Neural progenitor cell (in vitro differentiated cells): ENCODE measurements around the gene CD44.

ENCODE experiments used
- CTCF ChIP-seq: fragments of 200-600 bp; sonication (generic); IDR thresholded peaks from 2 replicates; pipeline ENCODE4 v1.5.1; 2017; ENCODE audit warnings: antibody characterized with exemption, mild to moderate bottlenecking
- EZH2 ChIP-seq: fragments of 200-600 bp; sonication (generic); IDR thresholded peaks from 2 replicates; pipeline ENCODE4 v1.6.1; 2017; ENCODE audit warnings: antibody characterized with exemption, mild to moderate bottlenecking, moderate library complexity

- TF ChIP-seq EZH2 (no peak), CTCF (no peak)
These were observed 118.3 kb downstream of the CD44 start for GRCh38 chr11:35257281-35257680.
